HEK293 (cell line): Measurements from ENCODE around the gene ASPHD1.
A peak's percentile ranks its signal among the peaks of the same experiment; 100 is the strongest.

Source experiments
- GFI1B ChIP-seq: fragments of 450-650 bp; formaldehyde crosslinking; IDR thresholded peaks from 2 replicates; pipeline ENCODE4 v1.5.1; 2016; ENCODE audit warnings: missing biosample characterization, missing genetic modification characterization
- GLIS2 ChIP-seq: fragments of 450-650 bp; formaldehyde crosslinking; IDR thresholded peaks from 2 replicates; pipeline ENCODE4 v1.5.1; 2016; ENCODE audit warnings: missing biosample characterization, missing genetic modification characterization
- HOXC10 ChIP-seq: sonication (generic); formaldehyde crosslinking; IDR thresholded peaks from 2 replicates; pipeline ENCODE4 v1.8.1; 2023; ENCODE audit warnings: mild to moderate bottlenecking, missing genetic modification reagents
- HOXD13 ChIP-seq: sonication (generic); formaldehyde crosslinking; IDR thresholded peaks from 2 replicates; pipeline ENCODE4 v1.8.0; 2022; ENCODE audit warnings: missing genetic modification reagents, borderline replicate concordance
- KLF7 ChIP-seq: fragments of 450-650 bp; formaldehyde crosslinking; IDR thresholded peaks from 2 replicates; pipeline ENCODE4 v1.5.1; 2016; ENCODE audit warnings: missing biosample characterization, missing genetic modification characterization, borderline replicate concordance
- KLF9 ChIP-seq: fragments of 450-650 bp; formaldehyde crosslinking; IDR thresholded peaks from 2 replicates; pipeline ENCODE4 v1.5.1; 2016; ENCODE audit warnings: missing biosample characterization, missing genetic modification characterization, low read depth
- MEIS1 ChIP-seq: sonication (generic); formaldehyde crosslinking; IDR thresholded peaks from 2 replicates; pipeline ENCODE4 v1.8.1; 2022; ENCODE audit warnings: missing genetic modification reagents, mild to moderate bottlenecking, borderline replicate concordance
- SP7 ChIP-seq: fragments of 450-650 bp; formaldehyde crosslinking; IDR thresholded peaks from 2 replicates; pipeline ENCODE4 v1.5.1; 2016; ENCODE audit warnings: missing biosample characterization, missing genetic modification characterization
- WT1 ChIP-seq: fragments of 450-650 bp; formaldehyde crosslinking; IDR thresholded peaks from 2 replicates; pipeline ENCODE4 v1.5.1; 2016; ENCODE audit warnings: missing biosample characterization, missing genetic modification characterization
- ZBTB48 ChIP-seq: fragments of 450-650 bp; formaldehyde crosslinking; IDR thresholded peaks from 2 replicates; pipeline ENCODE4 v1.5.1; 2016; ENCODE audit warnings: missing biosample characterization, missing genetic modification characterization
- ZBTB6 ChIP-seq: fragments of 450-650 bp; formaldehyde crosslinking; IDR thresholded peaks from 2 replicates; pipeline ENCODE4 v1.5.1; 2017; ENCODE audit warnings: missing biosample characterization, missing genetic modification characterization
- ZFP37 ChIP-seq: fragments of 450-650 bp; formaldehyde crosslinking; IDR thresholded peaks from 2 replicates; pipeline ENCODE4 v1.5.1; 2016; ENCODE audit warnings: missing biosample characterization, missing genetic modification characterization
- ZNF184 ChIP-seq: fragments of 450-650 bp; IDR thresholded peaks from 2 replicates; pipeline ENCODE4 v1.5.1; 2018; ENCODE audit warnings: missing biosample characterization, mild to moderate bottlenecking, missing genetic modification characterization
- ZNF2 ChIP-seq: fragments of 450-650 bp; formaldehyde crosslinking; IDR thresholded peaks from 2 replicates; pipeline ENCODE4 v1.5.1; 2016; ENCODE audit warnings: missing biosample characterization, missing genetic modification characterization
- ZNF341 ChIP-seq: fragments of 450-650 bp; formaldehyde crosslinking; IDR thresholded peaks from 2 replicates; pipeline ENCODE4; 2016; ENCODE audit warnings: low read depth, missing biosample characterization, missing genetic modification characterization
- ZNF391 ChIP-seq: fragments of 450-650 bp; formaldehyde crosslinking; IDR thresholded peaks from 2 replicates; pipeline ENCODE4 v1.5.1; 2016; ENCODE audit warnings: low read depth, missing biosample characterization, missing genetic modification characterization, borderline replicate concordance
- ZNF48 ChIP-seq: fragments of 450-650 bp; formaldehyde crosslinking; IDR thresholded peaks from 2 replicates; pipeline ENCODE4 v1.5.1; 2016; ENCODE audit warnings: missing biosample characterization, missing genetic modification characterization
- ZNF514 ChIP-seq: fragments of 450-650 bp; formaldehyde crosslinking; IDR thresholded peaks from 2 replicates; pipeline ENCODE4 v1.5.1; 2016; ENCODE audit warnings: missing biosample characterization, missing genetic modification characterization
- ZNF518A ChIP-seq: fragments of 450-650 bp; formaldehyde crosslinking; conservative IDR thresholded peaks from 2 replicates; pipeline ENCODE4 v1.5.1; 2016; ENCODE audit warnings: low read depth, missing biosample characterization, missing genetic modification characterization
- ZNF529 ChIP-seq: fragments of 450-650 bp; formaldehyde crosslinking; IDR thresholded peaks from 2 replicates; pipeline ENCODE4 v1.5.1; 2017; ENCODE audit warnings: missing genetic modification characterization, missing biosample characterization; ENCODE audit not compliant: insufficient replicate concordance
- ZNF677 ChIP-seq: fragments of 450-650 bp; IDR thresholded peaks from 2 replicates; pipeline ENCODE4 v1.5.0; 2018; ENCODE audit warnings: missing biosample characterization, mild to moderate bottlenecking, missing genetic modification characterization, moderate library complexity
- ZNF707 ChIP-seq: fragments of 450-650 bp; formaldehyde crosslinking; IDR thresholded peaks from 2 replicates; pipeline ENCODE4 v1.5.1; 2016; ENCODE audit warnings: missing biosample characterization, missing genetic modification characterization
- ZNF747 ChIP-seq: fragments of 450-650 bp; formaldehyde crosslinking; IDR thresholded peaks from 2 replicates; pipeline ENCODE4 v1.5.1; 2016; ENCODE audit warnings: missing biosample characterization, missing genetic modification characterization
- ZNF777 ChIP-seq: fragments of 450-650 bp; formaldehyde crosslinking; IDR thresholded peaks from 2 replicates; pipeline ENCODE4 v1.5.1; 2017; ENCODE audit warnings: missing biosample characterization, missing genetic modification characterization, borderline replicate concordance
- ZNF830 ChIP-seq: fragments of 450-650 bp; IDR thresholded peaks from 2 replicates; pipeline ENCODE4 v1.5.0; 2018; ENCODE audit warnings: missing biosample characterization, missing genetic modification characterization, low read depth, mild to moderate bottlenecking, moderate library complexity
- ZSCAN4 ChIP-seq: fragments of 450-650 bp; formaldehyde crosslinking; IDR thresholded peaks from 2 replicates; pipeline ENCODE4 v1.5.1; 2017; ENCODE audit warnings: missing biosample characterization, missing genetic modification characterization
- TF ChIP-seq, protein P1 (sequence below): fragments of 450-650 bp; formaldehyde crosslinking; IDR thresholded peaks from 2 replicates; pipeline ENCODE4 v1.5.1; 2016; ENCODE audit warnings: missing biosample characterization, missing genetic modification characterization, low read depth
- TF ChIP-seq, protein P2 (sequence below): fragments of 450-650 bp; formaldehyde crosslinking; IDR thresholded peaks from 2 replicates; pipeline ENCODE4 v1.5.1; 2016; ENCODE audit warnings: missing biosample characterization, missing genetic modification characterization, borderline replicate concordance
- TF ChIP-seq, protein P3 (sequence below): fragments of 450-650 bp; formaldehyde crosslinking; IDR thresholded peaks from 2 replicates; pipeline ENCODE4 v1.5.1; 2017; ENCODE audit warnings: missing biosample characterization, missing genetic modification characterization

ASPHD1 gene

DNA sequence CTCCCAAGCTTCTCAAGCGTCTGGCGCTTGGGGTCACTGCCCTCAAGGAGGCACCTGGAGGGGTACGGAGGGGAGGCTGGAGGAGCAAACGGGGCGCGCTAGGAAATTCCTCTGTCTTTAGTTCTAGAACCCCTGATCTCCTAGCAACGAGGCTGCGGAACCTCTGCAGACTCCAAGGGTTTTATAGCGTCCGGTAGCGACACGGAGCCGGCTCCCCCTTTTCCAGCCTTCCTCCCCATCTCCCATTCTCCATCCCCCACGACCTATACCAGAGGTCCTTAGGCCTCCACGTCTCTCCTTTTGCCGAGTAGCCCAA is 36.7 kb upstream of the ASPHD1 start (continued):
- no peak for TF ChIP-seq ZNF518A
- no peak for TF ChIP-seq WT1 (tag by site-specific recombination)
- no peak for TF ChIP-seq ZNF529 (tag by site-specific recombination)
- no peak for TF ChIP-seq ZBTB48
- no peak for TF ChIP-seq ZNF341
- TF ChIP-seq GFI1B (tag by site-specific recombination): no peak
- no peak for TF ChIP-seq MEIS1
- TF ChIP-seq, protein P1, sequence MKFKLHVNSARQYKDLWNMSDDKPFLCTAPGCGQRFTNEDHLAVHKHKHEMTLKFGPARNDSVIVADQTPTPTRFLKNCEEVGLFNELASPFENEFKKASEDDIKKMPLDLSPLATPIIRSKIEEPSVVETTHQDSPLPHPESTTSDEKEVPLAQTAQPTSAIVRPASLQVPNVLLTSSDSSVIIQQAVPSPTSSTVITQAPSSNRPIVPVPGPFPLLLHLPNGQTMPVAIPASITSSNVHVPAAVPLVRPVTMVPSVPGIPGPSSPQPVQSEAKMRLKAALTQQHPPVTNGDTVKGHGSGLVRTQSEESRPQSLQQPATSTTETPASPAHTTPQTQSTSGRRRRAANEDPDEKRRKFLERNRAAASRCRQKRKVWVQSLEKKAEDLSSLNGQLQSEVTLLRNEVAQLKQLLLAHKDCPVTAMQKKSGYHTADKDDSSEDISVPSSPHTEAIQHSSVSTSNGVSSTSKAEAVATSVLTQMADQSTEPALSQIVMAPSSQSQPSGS (tag by site-specific recombination): no peak
- peak; percentile 98; the same call in 1 of the 2 replicates for TF ChIP-seq ZBTB6 (tag by site-specific recombination)
- TF ChIP-seq ZNF391: no peak
- TF ChIP-seq GLIS2 (tag by site-specific recombination): peak; percentile 14; the same call in 1 of the 2 replicates
- TF ChIP-seq ZNF677 (tag by site-specific recombination): no peak
- no peak for TF ChIP-seq ZFP37 (tag by site-specific recombination)
- no peak for TF ChIP-seq HOXC10 (CRISPR knock-in tag)
- TF ChIP-seq ZNF514 (tag by site-specific recombination): no peak
- TF ChIP-seq, protein P2, sequence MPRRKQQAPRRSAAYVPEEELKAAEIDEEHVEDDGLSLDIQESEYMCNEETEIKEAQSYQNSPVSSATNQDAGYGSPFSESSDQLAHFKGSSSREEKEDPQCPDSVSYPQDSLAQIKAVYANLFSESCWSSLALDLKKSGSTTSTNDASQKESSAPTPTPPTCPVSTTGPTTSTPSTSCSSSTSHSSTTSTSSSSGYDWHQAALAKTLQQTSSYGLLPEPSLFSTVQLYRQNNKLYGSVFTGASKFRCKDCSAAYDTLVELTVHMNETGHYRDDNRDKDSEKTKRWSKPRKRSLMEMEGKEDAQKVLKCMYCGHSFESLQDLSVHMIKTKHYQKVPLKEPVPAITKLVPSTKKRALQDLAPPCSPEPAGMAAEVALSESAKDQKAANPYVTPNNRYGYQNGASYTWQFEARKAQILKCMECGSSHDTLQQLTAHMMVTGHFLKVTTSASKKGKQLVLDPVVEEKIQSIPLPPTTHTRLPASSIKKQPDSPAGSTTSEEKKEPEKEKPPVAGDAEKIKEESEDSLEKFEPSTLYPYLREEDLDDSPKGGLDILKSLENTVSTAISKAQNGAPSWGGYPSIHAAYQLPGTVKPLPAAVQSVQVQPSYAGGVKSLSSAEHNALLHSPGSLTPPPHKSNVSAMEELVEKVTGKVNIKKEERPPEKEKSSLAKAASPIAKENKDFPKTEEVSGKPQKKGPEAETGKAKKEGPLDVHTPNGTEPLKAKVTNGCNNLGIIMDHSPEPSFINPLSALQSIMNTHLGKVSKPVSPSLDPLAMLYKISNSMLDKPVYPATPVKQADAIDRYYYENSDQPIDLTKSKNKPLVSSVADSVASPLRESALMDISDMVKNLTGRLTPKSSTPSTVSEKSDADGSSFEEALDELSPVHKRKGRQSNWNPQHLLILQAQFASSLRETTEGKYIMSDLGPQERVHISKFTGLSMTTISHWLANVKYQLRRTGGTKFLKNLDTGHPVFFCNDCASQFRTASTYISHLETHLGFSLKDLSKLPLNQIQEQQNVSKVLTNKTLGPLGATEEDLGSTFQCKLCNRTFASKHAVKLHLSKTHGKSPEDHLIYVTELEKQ (tag by site-specific recombination): no peak
- TF ChIP-seq KLF7: no peak
- TF ChIP-seq HOXD13 (CRISPR knock-in tag): no peak
- no peak for TF ChIP-seq ZNF184 (tag by site-specific recombination)
- no peak for TF ChIP-seq ZNF2 (tag by site-specific recombination)
- TF ChIP-seq ZNF707 (tag by site-specific recombination): no peak
- TF ChIP-seq, protein P3, sequence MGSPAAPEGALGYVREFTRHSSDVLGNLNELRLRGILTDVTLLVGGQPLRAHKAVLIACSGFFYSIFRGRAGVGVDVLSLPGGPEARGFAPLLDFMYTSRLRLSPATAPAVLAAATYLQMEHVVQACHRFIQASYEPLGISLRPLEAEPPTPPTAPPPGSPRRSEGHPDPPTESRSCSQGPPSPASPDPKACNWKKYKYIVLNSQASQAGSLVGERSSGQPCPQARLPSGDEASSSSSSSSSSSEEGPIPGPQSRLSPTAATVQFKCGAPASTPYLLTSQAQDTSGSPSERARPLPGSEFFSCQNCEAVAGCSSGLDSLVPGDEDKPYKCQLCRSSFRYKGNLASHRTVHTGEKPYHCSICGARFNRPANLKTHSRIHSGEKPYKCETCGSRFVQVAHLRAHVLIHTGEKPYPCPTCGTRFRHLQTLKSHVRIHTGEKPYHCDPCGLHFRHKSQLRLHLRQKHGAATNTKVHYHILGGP: no peak
- no peak for TF ChIP-seq KLF9 (tag by site-specific recombination)
- TF ChIP-seq ZSCAN4 (tag by site-specific recombination): no peak
- no peak for TF ChIP-seq ZNF48 (tag by site-specific recombination)
- no peak for TF ChIP-seq ZNF747 (tag by site-specific recombination)
- peak; percentile 42; the same call in 1 of the 2 replicates for TF ChIP-seq ZNF777 (tag by site-specific recombination)
- TF ChIP-seq SP7: no peak
- TF ChIP-seq ZNF830 (tag by site-specific recombination): no peak
